Ovary (tissue), 9 donors: Measurements from ENCODE around the gene CDCP2. TPM values are rescaled to one million over a fixed set of nuclear protein-coding genes. Genes with fewer than 3 reads are reported as not detected.

Source experiments
- DNase-seq, 5 donors: peaks; one replicate each; pipeline ENCODE4 v3.0.0-alpha.2; 2019 to 2020
- H3K27ac ChIP-seq, 2 donors: fragments of 200-600 bp; one replicate each; pipeline versions ENCODE4 v1.5.1 to v1.8.0; 2019 to 2022
- H3K27me3 ChIP-seq: fragments of 200-600 bp; one replicate; pipeline ENCODE4 v1.8.0; 2022
- H3K36me3 ChIP-seq: fragments of 200-600 bp; sonication (generic); one replicate; pipeline ENCODE4 v1.5.1; 2019
- H3K4me1 ChIP-seq: one replicate; pipeline ENCODE4 v1.8.1; 2013; ENCODE audit warnings: mild to moderate bottlenecking, moderate library complexity; ENCODE audit not compliant: insufficient read depth
- H3K4me3 ChIP-seq: fragments of 200-600 bp; sonication (generic); one replicate; pipeline ENCODE4 v1.5.1; 2017
- H3K9me3 ChIP-seq, 2 donors: fragments of 200-600 bp in 1 of 2; sonication (generic) in 1 of 2; one replicate each; pipeline versions ENCODE4 v1.5.1 to v1.8.1; 2013 to 2019; ENCODE audit warnings: mild to moderate bottlenecking in 1 of 2, moderate library complexity in 1 of 2
- CTCF ChIP-seq, 3 donors: fragments of 450-650 bp in 2 of 3; fragments of 200-600 bp in 1 of 3; IDR thresholded peaks; one replicate each; pipeline versions ENCODE4 v1.5.1 to v1.8.0; 2016 to 2022; ENCODE audit warnings: antibody characterized with exemption in 3 of 3, mild to moderate bottlenecking in 1 of 3
- EP300 ChIP-seq: sonication (generic); formaldehyde crosslinking; IDR thresholded peaks from one replicate; pipeline ENCODE4 v1.6.1; 2017; ENCODE audit warnings: antibody characterized with exemption
- POLR2A ChIP-seq: fragments of 450-650 bp; IDR thresholded peaks from one replicate; pipeline ENCODE4 v1.6.1; 2017; ENCODE audit warnings: antibody characterized with exemption, mild to moderate bottlenecking, moderate library complexity
- WGBS, 3 donors: extraction: QIAGEN DNeasy Blood & Tissue Kit in 1 of 3; methylation state at CpG; one replicate each; pipeline versions ENCODE4 v1.1.5 to v1.1.7; 2013 to 2017; 5-methylcytosine and 5-hydroxymethylcytosine counted together
- intact Hi-C, 4 donors: fragments of 100-400 bp; cut with DNase I; formaldehyde crosslinking; loops; one replicate each; pipeline versions ENCODE4 v1.11.0 to v1.15.1; 2022 to 2023
- polyA plus RNA-seq, 2 donors: library from polyadenylated mRNA; stranded (reverse); fragments of 200-250 nt in 1 of 2; fragments of 350-450 nt in 1 of 2; fragmentation: Illumina TruSeq in 1 of 2; extraction: RNeasy Lipid Tissue Mini Kit (QIAGEN cat#74804) in 1 of 2; gene quantifications; one replicate each; pipeline ENCODE4 v1.2.3, GENCODE V29; 2013 to 2014
- total RNA-seq, 7 donors: library from RNA; depleted of rRNA in 2 of 7; stranded (reverse); fragments of >200 nt in 2 of 7; fragmentation: NEBNext Ultra II Directional in 3 of 7; extraction: Animal tissue kit (Norgen Biotek cat#: 25700) in 3 of 7; gene quantifications; one replicate each; pipeline versions ENCODE4 v1.1.0 to v1.2.4, GENCODE V29; 2016 to 2023
- donor health status: DM: no; HTN: no; CAD: no; lungs with moderate emphysema.
- donor health status: DM: no; HTN: no; CAD: no.
- donor health status: Bipolar disorder and iron deficiency.
- donor health status: DM: yes; HTN: yes; CAD: no.
- donor health status: DM: no; HTN: no; CAD: no.
- donor health status: DM: yes; HTN: yes; CAD: no.

The CDCP2 gene
- total and polyA plus RNA-seq, 9 donors, result 0.04 to 0.34 (median 0.15) TPM; not detected in 6

GRCh38 chr1:54174106-54174505 is 21.3 kb upstream of the CDCP2 start:
- Histone ChIP-seq H3K27me3 (no peaks in the 10 kb centered on the region), H3K36me3 (no peaks in the 10 kb centered on the region), H3K27ac (no peak overlapping the region), H3K9me3 (no peaks in the 10 kb centered on the region), H3K4me3 (no peak overlapping the region), H3K4me1 (no peaks in the 10 kb centered on the region)
- 91 to 97% (median 93%) methylated on average over 4 of the region's 4 CpGs for WGBS, 3 donors
- no peak for TF ChIP-seq CTCF (IDR thresholded peaks at IDR 0.05)
- no peak for TF ChIP-seq EP300
- peak in 1 of 5 donors; percentile 7 for DNase-seq
- intact Hi-C loops, result no loop called here

GRCh38 chr1:54173681-54174080 is 20.9 kb upstream of the CDCP2 start:
- no peaks in the 10 kb centered on the region for H3K27me3 ChIP-seq
- H3K36me3 ChIP-seq, result no peaks in the 10 kb centered on the region
- H3K4me3 ChIP-seq, result no peak overlapping the region
- TF ChIP-seq CTCF (IDR thresholded peaks at IDR 0.05) (no peak), EP300 (no peak), POLR2A (no peak)
- no peak overlapping the region for H3K27ac ChIP-seq
- intact Hi-C loops, result no loop called here
- peak in 1 of 5 donors; percentile 7 for DNase-seq
- no peaks in the 10 kb centered on the region for H3K4me1 ChIP-seq
- WGBS, 3 donors, result 71 to 85% (median 82%) methylated on average over 9 of the region's 9 CpGs
- H3K9me3 ChIP-seq, result no peaks in the 10 kb centered on the region

GRCh38 chr1:54172614-54173599 is 20.1 kb upstream of the CDCP2 start:
- no peaks in the 10 kb centered on the region for H3K4me1 ChIP-seq
- no peak overlapping the region for H3K27ac ChIP-seq
- TF ChIP-seq CTCF (IDR thresholded peaks at IDR 0.05), result no peak
- TF ChIP-seq EP300, result no peak
- no peak for TF ChIP-seq POLR2A
- no peaks in the 10 kb centered on the region for H3K36me3 ChIP-seq
- DNase-seq, result peak in 1 of 5 donors; percentile 30
- no peak overlapping the region for H3K4me3 ChIP-seq
- intact Hi-C loops, result no loop called here
- H3K9me3 ChIP-seq, result no peaks in the 10 kb centered on the region
- WGBS, 3 donors, result 71 to 79% (median 75%) methylated on average over 10 of the region's 10 CpGs
- no peaks in the 10 kb centered on the region for H3K27me3 ChIP-seq

GRCh38 chr1:54171606-54172005 is 18.8 kb upstream of the CDCP2 start:
- TF ChIP-seq EP300 (no peak), CTCF (IDR thresholded peaks at IDR 0.05) (no peak), POLR2A (no peak)
- Histone ChIP-seq H3K4me3 (no peak overlapping the region), H3K36me3 (no peaks in the 10 kb centered on the region), H3K9me3 (no peaks in the 10 kb centered on the region), H3K27me3 (no peaks in the 10 kb centered on the region), H3K4me1 (no peaks in the 10 kb centered on the region), H3K27ac (no peak overlapping the region)
- intact Hi-C loops, result no loop called here
- no peak for DNase-seq
- 84 to 88% (median 85%) methylated on average over 8 of the region's 8 CpGs for whole genome bisulfite sequencing, 3 donors
